ENCODE data around the gene PPIL1.

Gene PPIL1

DNA sequence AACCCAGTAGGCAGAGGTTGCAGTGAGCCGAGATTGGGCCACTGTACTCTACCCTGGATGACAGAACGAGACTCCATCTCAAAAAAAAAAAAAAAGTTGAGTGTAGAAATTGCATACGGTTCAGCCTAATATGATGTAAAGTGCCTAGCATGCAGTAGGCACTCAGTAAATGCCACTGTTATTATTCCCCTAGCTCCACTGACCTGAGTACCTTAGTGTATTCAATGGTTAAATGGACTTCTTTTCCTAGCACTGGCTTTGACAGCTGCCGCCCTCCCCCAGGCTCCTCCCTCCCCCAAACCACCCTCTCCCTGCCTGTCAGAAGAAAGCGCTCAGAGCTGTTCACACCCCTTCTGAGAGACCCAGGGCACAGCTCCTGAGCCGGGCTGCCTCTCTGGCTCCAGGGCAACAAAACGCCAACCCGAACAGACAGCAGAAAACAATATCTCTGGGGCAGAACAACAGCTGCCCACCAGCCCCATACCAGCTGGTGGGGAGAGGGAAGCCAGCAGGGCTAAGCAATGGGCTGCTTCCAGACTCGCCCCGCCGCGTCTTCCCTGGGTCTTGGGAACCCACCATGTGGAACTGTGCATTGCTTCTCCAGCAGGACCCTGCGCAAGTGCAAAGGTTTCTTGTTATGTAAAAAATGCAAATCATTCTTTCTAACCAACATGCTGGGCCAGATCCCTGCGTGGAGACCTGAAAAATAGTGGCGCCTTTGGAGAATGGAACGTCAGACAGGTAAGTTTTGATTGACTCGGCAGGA, 39.8 kb downstream of the PPIL1 start:
- no peak for DNase-seq (ENCODE audit: low read depth)

DNA sequence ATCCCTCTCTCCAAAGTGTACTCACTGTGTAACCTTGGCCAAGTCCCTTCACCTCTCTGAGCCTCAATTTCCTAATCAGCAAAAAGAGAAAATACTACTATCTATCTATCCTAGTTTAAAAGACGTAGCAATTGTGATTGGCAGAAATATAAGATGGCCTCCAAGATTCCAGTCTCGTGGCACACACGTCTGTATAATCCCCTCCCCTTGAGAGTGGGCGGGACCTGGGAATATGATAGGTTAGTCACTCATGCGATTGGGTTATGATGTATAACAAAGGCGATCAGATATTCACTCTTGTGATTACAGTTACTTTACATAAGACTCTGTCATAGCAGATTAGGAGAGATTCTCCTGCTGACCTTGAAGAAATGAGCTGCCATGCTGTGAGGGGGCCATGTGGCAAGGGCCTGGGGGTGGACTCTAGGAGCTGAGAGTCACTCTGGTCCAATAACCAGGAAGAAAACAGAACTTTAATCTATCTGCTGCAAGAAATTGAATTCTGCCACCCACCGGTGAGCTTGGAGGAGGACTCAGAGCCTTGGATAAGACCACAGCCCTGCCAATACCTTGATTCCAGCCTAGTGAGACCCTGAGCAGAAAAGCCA, 41.3 kb downstream of the PPIL1 start:
- DNase-seq (ENCODE audit: low read depth): no peak

DNA sequence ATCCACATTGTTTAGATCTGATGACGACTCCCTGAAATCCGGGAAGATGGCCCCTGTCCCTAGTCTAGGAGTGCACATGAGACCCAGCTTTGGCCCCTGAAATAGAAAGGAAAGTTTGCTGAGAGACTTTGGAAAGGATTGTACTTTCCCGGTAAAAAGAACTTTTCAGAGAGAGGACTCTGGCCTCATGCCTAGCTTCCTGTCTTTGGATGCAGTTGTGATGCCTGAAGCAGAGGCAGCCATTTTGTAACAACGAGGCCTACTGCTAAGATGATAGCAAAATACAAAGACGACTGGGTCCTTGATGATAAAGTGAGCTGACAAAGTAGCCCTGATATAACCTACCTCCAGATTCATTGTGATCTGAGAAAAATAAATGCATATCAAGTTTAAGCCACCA, 42.3 kb downstream of the PPIL1 start:
- no peak for DNase-seq (ENCODE audit: low read depth)

DNA sequence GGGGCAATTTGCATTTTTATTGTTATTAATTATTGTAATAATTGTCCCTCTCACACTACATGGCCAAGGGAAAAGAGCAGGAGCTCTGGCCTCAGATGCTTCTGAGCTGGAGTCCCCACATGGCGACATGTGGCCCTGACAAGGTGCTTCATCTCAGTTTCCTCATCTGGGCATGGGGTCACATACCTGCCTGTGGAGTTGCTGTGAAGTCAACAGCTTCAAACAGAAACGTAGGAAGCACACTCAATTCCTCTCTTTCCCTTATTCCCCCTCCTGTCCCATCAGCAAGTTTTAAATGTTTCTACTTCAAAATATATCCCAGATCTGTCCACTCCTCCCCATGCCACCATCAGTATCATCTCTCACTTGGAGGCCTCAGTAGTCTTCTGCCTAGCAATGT, 44.0 kb downstream of the PPIL1 start:
- no peak for DNase-seq (ENCODE audit: low read depth)

DNA sequence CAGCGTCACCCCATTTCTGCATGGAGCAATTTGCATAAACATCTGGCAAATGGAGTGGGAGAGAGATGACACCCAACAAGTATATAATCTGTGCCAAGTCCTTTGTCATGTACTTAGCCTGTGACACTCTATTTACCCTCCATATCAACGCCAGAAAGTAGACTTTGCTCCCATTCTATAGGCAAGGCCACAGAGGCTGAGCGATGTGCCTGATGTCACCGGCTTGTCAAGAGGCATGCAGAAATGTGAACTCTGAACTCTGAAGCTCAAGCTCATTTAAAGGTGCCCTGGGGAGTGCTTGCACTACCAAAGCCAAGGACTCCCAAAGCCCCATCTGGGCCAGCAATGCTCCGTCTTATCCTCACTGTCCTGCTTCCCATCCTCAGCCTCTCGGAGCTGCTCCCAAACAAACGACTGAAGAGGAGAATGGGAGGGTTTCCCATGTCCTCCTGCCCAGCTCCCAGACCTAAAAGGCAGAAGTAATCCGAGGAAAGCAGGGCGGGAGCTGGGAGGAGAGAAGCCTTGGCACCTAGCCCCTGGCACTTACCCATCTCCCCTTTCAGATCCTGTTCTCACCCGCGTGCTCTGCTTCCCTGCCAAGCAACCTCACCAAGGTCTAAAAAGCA, 44.6 kb downstream of the PPIL1 start:
- no peak for DNase-seq (ENCODE audit: low read depth)

DNA sequence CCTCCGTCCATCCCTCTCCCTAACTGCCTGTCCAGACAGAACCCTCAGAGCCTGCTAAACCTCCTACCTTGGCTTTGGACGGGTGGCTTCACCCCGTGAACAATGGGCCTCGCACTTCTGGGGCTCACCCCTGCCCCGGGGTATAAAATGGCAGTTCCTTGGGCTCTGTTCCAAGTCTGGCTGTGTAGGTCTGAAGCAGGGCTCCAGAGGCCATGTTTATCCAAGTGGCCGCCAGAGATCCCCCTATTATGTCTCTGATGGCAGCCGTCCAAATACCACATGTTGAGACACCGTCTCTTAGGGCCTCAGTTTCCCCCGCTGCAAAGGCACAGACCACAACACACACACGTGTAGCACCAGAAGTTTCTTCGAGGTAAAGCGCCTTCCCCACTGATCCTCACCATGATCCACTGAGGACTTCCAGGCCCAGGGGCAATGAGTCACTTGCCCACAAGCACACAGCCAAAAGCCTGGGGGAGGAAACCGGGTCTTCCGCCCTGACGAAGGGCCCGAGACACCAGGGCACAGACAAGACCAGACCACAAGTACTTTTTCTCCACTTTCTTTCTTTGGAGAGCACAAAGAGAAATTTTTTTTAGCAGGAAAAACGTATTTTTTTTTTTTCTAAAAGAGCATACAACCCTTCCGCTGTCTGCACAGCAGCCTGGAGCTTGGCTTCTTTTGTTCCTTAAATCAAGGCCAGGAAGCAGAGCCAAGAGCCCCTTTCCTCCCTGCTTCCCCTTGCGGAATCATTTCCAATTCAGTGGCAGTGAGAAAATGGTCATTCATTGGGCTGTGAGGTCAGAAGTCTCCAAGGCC, 47.1 kb downstream of the PPIL1 start:
- DNase-seq (ENCODE audit: low read depth): no peak

DNA sequence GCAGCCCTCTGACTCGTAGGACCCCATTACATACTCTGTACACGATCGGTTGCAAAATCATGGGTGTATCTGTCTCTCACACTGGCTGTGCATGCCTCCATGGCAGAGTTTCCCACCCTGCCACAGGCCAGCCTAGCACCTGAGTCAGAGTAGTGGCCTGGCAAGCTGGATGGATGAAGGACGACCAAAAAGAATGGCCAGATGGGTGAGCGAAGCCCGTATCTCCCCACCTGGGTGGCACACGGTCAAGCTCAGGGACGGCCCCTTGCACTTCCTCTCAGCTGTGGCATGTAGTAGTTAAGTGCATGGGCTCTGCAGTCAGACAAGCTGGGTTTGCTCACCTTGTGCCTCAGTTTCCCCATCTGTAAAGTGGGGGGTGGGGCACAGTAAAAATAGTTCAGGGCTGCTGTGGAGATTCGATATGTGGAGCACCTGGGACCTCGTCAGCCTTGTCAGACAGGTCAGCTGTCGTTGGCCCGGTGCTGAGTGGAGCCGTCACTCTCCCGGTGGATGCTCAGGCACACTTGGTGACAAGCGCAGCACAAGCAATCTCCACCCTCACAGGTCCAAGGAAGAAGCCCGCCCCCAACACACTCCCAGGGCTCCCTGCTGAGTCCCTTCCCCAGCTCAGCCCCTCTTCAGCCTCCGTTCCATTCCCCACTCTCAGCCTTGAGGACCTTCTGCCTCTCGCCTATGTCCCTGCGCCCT, 47.9 kb downstream of the PPIL1 start:
- DNase-seq (ENCODE audit: low read depth): no peak

DNA sequence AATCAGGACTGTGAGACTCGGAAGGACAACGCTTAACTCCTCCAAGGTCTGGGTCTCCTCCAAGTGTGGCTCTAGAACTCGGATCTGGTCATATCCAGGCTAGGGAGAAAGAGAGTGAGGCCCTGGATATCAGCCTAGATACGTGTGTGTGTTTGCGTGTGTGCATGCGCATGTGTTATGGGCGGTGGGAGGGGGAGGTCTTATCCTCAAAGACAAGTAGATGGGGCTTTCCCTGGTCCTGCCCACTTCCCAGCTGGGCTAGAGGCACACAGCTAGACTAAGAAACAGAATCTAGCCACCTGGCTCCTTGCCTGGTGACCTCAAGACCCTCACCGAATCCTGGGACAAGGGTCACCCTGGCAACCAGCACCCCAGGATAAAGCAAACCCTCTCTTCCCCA, 48.6 kb downstream of the PPIL1 start:
- no peak for DNase-seq (ENCODE audit: low read depth)

DNA sequence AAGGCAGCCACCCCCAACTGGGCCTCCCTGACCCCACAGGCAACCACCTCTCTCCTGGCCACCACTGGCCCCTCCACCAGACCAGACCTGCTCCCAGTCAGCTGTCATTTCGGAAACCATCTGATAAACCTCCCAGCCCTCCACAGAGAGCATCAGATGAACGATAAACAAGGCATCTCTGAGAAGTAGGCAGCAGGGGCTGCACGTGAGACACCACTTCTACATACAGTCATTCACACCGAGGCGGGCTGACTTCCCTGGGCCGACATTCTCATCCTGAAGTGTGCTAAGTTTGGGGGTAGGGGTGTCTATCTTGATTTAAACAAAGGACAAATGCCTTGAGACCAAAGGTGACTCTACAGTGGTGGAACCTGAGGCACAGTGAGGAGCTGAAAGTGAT, 49.2 kb downstream of the PPIL1 start:
- DNase-seq (ENCODE audit: low read depth): no peak

DNA sequence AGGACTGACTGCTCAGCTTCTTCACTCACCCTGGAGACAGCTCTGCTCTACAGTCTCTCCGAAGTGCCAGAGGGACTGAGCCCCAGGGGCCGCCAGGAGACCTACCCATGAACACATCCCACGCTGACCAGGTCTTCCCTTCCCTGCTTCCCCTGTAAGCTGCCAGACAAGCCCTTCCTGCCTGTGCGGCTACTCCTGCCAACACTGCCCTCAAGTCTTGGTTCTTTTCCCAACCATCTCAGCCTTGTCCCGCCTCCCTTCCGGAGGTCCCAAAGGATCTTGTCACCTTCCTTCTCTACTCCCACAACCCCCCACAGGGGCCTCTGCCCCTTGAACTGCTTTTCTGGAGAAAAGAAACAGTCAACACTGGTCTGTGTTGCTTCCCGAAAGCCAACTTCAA, 50.4 kb downstream of the PPIL1 start:
- no peak for DNase-seq (ENCODE audit: low read depth)

DNA sequence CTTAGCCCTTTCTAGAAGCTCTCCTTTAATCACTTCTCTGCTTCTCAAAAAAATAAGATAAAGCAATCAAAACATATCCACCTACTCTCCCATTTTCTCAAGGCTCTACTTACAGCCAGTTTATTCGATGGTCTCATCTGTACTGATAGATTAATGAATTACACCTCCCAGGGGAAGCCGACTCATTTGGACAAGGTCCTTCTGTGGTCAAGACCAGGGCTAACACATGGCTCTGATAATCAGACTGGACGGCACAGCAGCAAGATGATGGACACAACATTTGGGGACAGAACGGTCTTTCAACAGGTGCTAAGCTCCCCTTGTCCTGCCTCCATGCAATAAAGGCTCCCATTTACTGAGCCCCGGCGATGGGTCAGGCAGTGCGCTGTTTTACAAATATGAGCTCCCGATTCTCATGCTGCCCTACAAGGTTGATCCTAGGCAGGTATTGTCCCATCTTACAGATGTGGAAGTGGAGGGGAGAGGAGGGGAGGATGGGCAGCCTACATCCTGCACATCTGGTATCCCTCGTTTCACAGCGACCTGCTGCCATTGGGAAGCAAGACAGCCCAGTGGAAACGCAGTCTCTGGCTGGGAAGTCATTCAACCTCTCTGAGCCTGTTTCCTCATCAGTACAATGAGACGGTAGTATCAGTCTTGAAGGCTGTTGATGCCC, 51.0 kb downstream of the PPIL1 start:
- no peak for DNase-seq (ENCODE audit: low read depth)

DNA sequence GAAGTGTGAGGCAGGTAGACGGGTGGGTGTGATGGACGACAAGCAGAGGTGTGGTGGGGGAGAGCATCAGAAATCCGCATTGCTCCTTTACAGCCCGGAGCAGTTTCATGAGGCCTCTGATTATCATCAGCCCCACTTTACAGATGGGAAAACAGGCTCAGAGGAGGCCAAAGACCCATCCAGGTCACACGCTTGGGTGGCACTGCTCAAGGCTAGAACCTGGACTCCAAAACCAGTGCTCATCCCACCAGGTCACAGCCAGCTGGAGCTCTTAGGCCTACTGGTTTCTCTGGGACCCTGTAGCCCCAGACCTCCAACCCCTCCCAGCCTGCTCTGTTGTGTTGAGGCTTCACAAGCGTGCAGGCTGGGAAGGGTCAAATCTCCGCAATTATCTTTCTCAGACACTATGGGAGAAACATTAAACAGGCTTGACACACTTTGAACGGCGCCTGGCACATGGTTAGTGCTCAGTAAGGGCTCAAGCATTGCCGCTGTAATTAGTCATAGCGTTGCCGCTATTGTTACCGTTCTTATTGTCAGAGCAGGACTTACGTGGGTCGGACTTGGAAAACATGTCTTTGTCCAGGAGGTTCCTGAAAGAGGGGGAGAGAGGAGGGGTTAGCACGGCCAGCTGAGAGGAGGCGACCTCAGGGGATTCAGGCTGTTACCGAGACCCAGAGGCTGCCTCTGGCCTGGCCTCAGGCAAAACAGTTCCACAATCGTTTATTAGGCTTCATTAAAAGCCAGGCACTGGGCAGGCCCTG, 51.9 kb downstream of the PPIL1 start:
- DNase-seq (ENCODE audit: low read depth): no peak

DNA sequence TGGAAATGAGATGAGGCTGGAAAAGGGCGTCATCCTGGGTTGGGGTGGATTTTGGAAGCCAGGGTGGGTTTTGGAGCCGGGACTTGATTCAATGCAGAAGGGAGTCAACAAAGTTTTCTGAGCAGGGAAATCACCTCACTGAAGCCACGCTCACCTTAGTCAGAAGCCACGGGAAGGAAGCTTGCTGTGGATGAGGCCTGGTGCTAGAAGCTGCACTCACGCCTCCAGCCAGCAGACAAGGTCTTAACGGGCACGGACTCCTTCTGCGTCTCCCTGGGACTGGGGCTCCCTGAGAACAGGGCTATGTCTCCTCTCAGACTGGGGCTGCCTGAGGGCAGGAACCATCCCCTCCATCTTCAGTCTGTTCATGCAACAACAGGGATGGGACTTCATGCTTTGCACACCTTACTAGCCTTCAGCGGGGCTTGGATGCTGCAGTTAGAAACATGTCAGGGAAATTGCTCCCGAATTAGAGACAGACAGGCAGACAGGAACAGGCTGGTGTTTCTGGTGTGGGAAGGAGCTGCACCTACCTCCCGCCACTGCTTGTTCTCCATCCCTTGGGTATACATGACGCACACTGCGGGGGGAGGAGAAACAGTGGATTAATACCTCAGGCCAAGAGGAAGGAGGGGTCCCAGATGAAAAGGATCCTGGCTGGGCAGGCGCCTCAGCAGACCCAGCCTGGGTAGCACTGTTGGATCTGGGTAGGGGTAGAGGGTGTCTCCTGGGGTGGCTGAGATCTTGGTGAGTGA, 52.8 kb downstream of the PPIL1 start:
- no peak for DNase-seq (ENCODE audit: low read depth)

DNA sequence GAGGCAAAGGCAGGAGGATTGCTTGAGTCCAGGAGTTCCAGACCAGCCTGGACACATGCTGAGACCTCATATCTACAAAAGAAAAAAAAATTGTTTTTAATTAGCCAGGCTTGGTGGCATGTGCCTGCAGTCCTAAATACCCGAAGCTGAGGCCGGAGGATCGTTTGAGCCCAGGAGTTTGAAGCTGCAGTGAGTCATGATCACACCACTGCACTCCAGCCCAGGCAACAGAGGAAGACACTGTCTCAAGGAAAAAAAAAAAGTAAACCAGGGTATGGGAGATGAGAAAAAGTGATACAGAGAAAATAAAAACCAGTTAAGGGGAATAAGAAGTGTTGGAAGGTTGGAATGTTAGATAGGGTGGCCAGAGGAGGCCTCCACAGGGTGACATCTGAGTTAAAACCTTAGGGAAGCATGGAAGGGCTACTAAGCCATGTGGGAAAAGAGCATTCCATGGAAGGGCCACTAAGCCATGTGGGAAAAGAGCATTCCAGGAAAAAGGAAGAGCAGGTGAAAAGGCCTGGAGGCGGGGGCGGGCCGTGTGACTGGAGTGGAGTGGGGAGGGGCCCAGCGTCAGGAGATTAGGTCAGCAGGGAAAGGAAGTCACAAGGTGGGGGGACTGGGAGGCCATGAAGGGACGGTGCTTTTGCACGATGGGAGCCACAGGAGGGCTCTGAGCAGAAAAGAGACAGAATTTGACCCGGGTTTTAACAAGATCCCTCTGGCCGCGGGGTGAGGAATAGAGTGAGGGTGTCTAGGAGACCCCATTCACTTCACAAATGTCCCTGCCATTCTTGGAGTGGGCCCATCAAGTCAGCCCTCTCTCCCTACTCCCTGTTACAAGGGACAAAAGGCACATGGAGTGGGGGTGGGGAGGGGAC, 53.7 kb downstream of the PPIL1 start:
- DNase-seq (ENCODE audit: low read depth): no peak

DNA sequence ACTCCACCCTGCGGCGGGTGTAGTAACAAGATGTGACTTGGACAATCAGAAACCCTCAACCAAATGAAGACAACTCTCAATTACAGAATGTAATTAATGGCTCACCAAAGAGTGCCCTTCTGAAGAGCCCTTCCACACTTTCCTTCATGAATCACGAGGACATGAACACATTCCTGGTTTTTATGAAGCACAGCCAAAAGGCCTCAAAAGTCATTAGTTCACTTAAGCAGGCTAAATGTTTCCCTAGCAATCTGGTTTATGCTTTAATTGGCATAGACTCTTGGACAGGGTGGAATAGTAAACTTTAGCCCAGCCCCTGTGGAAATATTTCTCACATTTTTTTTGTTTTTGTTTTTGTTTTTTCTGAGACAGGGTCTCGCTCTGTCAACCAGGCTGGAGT, 55.8 kb downstream of the PPIL1 start:
- DNase-seq (ENCODE audit: low read depth): no peak

DNA sequence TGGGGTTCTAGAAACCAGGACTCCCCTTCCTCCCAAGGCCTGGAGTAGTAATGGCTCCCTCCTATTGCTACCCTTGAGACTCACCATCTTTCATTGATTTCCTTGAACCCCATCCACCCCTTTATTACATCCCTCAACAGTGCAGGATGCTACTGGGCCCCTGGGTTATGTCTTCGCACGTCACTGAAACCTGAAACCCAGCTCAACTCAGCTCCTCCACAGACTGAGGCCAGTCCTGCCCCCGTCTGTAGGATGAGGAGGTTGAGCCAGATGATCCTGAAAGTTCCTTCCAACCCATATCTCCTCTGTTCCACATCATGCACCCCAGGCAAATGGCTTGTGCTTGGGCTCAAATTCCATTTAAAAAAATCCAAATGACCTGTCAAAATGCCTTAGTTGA, 56.8 kb downstream of the PPIL1 start:
- DNase-seq (ENCODE audit: low read depth): no peak

DNA sequence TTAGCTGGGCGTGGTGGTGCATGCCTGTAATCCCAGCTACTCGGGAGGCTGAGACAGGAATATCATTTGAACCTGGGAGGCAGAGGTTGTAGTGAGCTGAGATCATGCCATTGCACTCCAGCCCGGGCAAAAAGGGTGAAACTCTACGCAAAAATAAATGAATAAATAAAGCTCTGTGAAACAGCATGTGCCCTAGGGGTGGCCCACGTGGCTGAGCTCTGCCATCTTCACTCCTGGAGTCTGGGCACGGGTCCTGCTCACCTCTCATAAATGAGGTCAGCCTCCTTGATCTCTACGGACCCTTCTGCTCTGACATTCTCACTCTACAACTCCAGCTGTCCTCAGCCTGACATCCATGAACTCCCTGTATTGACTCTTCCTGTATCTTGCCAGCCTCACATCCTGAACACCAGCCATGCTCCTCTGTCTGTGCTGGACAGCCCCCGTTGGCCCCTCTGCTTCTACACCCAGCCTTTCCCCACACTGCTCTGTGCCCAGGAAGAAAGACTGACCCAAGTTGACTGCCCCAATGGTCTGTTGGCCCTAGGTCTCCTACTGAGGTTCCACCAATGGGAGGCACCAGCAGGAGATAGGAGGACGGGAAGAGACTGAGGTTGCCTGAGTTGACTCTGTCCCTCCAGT, 57.3 kb downstream of the PPIL1 start:
- no peak for DNase-seq (ENCODE audit: low read depth)

DNA sequence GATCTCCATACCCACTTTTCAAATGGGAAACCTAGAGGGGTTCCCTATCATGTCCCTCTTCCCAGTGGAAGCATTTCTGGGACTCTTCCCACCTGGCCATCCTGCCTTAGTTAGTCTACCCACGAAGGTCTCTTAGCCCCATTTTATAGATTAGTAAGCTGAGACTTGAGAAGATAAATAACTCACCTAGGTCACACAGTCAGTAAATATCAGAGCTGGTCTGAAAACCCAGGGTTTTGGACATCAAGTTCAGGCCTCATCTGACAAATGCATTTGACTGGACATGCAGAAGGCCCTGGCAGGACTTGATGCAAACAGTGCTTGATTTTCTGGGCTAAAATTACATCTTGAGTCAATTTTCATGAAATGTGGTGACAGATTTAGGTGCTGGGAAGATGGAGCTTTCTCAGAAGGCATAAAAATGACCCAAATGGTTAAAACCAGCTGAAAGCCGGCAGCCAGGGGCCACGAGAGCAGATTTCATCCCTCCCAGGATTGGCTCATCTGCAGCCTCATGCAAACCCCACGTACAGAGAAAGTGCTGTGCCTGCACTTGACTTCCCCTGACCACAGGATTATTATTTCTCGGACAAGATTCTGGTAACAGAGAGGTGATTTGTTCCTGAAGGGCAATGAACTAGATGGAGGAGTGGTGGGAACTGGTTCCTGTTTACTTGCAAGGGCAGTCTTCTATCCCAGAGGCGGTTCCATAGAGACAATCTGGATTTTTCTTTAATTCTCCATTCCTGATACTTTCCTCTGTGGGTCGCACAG, 58.5 kb downstream of the PPIL1 start:
- DNase-seq (ENCODE audit: low read depth): no peak

Measured in stimulated activated CD8-positive, alpha-beta memory T cell treated with anti-CD3 and anti-CD28 coated beads, Interleukin-12 subunit alpha, Interleukin-12 subunit beta, amount 100 ng/mL, for 1 hour (primary cell).